DND-41 (cell line): Measurements from ENCODE around the gene WBP1L.

ENCODE experiments used
- CTCF ChIP-seq: IDR thresholded peaks from 2 replicates; pipeline ENCODE4 v1.5.1; 2012; ENCODE audit warnings: borderline replicate concordance, low read length, moderate library complexity, mild to moderate bottlenecking; ENCODE audit not compliant: poor library complexity, severe bottlenecking; ENCODE audit errors: extremely low read depth
- EZH2 ChIP-seq: IDR thresholded peaks from 3 replicates; pipeline ENCODE4 v1.6.1; 2012; ENCODE audit warnings: borderline replicate concordance, low read depth, mild to moderate bottlenecking, moderate library complexity, low read length, inconsistent platforms; ENCODE audit not compliant: severe bottlenecking

GRCh38 chr10:102822222-102822621 lies 78.5 kb downstream of the WBP1L start:
- TF ChIP-seq CTCF, result no peak
- no peak for TF ChIP-seq EZH2
